ENCODE data around the gene BUB1B.
A peak's percentile ranks its signal among the peaks of the same experiment; 100 is the strongest.
"Not testable (repeated sequence)": the region's sequence is repeated elsewhere in the genome, so short reads cannot be mapped to it uniquely, and the experiment has no call there.

The BUB1B gene

GRCh38 chr15:40162552-40162951, 1.7 kb downstream of the BUB1B start:
- Histone ChIP-seq H3K27me3 (ENCODE audit: low read length) (no peaks in the 10 kb centered on the region), H2AFZ (ENCODE audit: low read depth, low read length, severe bottlenecking) (no peak overlapping the region), H3K27ac (ENCODE audit: low read depth, low read length) (peak overlapping the region; percentile 83), H3K36me3 (ENCODE audit: low read length) (peaks cover 48% of the 10 kb centered on the region), H3K9ac (ENCODE audit: low read length) (peak overlapping the region; percentile 95), H3K9me3 (ENCODE audit: insufficient read depth, low read length) (no peaks in the 10 kb centered on the region), H3K9me2 (replicated peaks; ENCODE audit: insufficient read depth, low read length) (no peaks in the 10 kb centered on the region), H4K20me1 (ENCODE audit: low read depth, low read length) (peaks cover 22% of the 10 kb centered on the region), H3K79me2 (ENCODE audit: insufficient read depth, low read length) (peaks cover 67% of the 10 kb centered on the region), H3F3A (ENCODE audit: insufficient read depth) (peaks cover 28% of the 10 kb centered on the region), H3K4me2 (ENCODE audit: low read depth, low read length, poor library complexity, severe bottlenecking) (peak overlapping the region; percentile 89), H3K4me3 (ENCODE audit: insufficient read depth, low read length, poor library complexity, severe bottlenecking) (peak overlapping the region; percentile 94)
- no peak for TF ChIP-seq EZH2phosphoT487 (conservative IDR thresholded peaks at IDR 0.05; ENCODE audit: low read length)
- TF ChIP-seq CTCF (IDR thresholded peaks at IDR 0.05; ENCODE audit: insufficient read depth, low read length, poor library complexity, severe bottlenecking) = no peak

- Histone ChIP-seq H3K27me3 (ENCODE audit: low read length) (no peaks in the 10 kb centered on the region), H2AFZ (ENCODE audit: low read depth, low read length, severe bottlenecking) (no peak overlapping the region), H3K27ac (ENCODE audit: low read depth, low read length) (peak overlapping the region; percentile 83), H3K9ac (ENCODE audit: low read length) (peak overlapping the region; percentile 95), H4K20me1 (ENCODE audit: low read depth, low read length) (peaks cover 26% of the 10 kb centered on the region), H3K9me3 (ENCODE audit: insufficient read depth, low read length) (no peaks in the 10 kb centered on the region), H3K79me2 (ENCODE audit: insufficient read depth, low read length) (peaks cover 80% of the 10 kb centered on the region), H3K36me3 (ENCODE audit: low read length) (peaks cover 59% of the 10 kb centered on the region), H3K4me2 (ENCODE audit: low read depth, low read length, poor library complexity, severe bottlenecking) (peak overlapping the region; percentile 89), H3K4me3 (ENCODE audit: insufficient read depth, low read length, poor library complexity, severe bottlenecking) (peak overlapping the region; percentile 94), H3K9me2 (replicated peaks; ENCODE audit: insufficient read depth, low read length) (no peaks in the 10 kb centered on the region), H3F3A (ENCODE audit: insufficient read depth) (peaks cover 38% of the 10 kb centered on the region)
- no peak for TF ChIP-seq CTCF (IDR thresholded peaks at IDR 0.05; ENCODE audit: insufficient read depth, low read length, poor library complexity, severe bottlenecking)
- TF ChIP-seq EZH2phosphoT487 (conservative IDR thresholded peaks at IDR 0.05; ENCODE audit: low read length) = no peak
Measured at GRCh38 chr15:40163657-40164416, 3.0 kb downstream of the BUB1B start.

GRCh38 chr15:40167374-40167773, 6.5 kb downstream of the BUB1B start:
- H3K79me2 ChIP-seq (ENCODE audit: insufficient read depth, low read length) = peaks cover 93% of the 10 kb centered on the region
- not testable (repeated sequence) for H3K9ac ChIP-seq (ENCODE audit: low read length); H3K27me3 ChIP-seq (ENCODE audit: low read length); H3K9me3 ChIP-seq (ENCODE audit: insufficient read depth, low read length); H3K4me3 ChIP-seq (ENCODE audit: insufficient read depth, low read length, poor library complexity, severe bottlenecking); H2AFZ ChIP-seq (ENCODE audit: low read depth, low read length, severe bottlenecking); H3K9me2 ChIP-seq (replicated peaks; ENCODE audit: insufficient read depth, low read length)
- H4K20me1 ChIP-seq (ENCODE audit: low read depth, low read length) = peaks cover 29% of the 10 kb centered on the region
- H3F3A ChIP-seq (ENCODE audit: insufficient read depth) = peaks cover 53% of the 10 kb centered on the region
- H3K4me2 ChIP-seq (ENCODE audit: low read depth, low read length, poor library complexity, severe bottlenecking) = peak overlapping the region; percentile 20
- peak overlapping the region; percentile 48 for H3K27ac ChIP-seq (ENCODE audit: low read depth, low read length)
- peaks cover 81% of the 10 kb centered on the region for H3K36me3 ChIP-seq (ENCODE audit: low read length)

GRCh38 chr15:40175160-40175559, 14.3 kb downstream of the BUB1B start:
- Histone ChIP-seq H3K27ac (ENCODE audit: low read depth, low read length) (peak overlapping the region; percentile 23; the same call in 1 of the 2 replicates), H2AFZ (ENCODE audit: low read depth, low read length, severe bottlenecking) (no peak overlapping the region), H3K4me2 (ENCODE audit: low read depth, low read length, poor library complexity, severe bottlenecking) (no peak overlapping the region), H3K9me2 (replicated peaks; ENCODE audit: insufficient read depth, low read length) (no peaks in the 10 kb centered on the region), H3K27me3 (ENCODE audit: low read length) (no peaks in the 10 kb centered on the region), H3K79me2 (ENCODE audit: insufficient read depth, low read length) (peaks cover 90% of the 10 kb centered on the region), H3F3A (ENCODE audit: insufficient read depth) (peaks cover 80% of the 10 kb centered on the region), H4K20me1 (ENCODE audit: low read depth, low read length) (peaks cover 8% of the 10 kb centered on the region; the same call in 1 of the 2 replicates), H3K4me3 (ENCODE audit: insufficient read depth, low read length, poor library complexity, severe bottlenecking) (no peak overlapping the region), H3K36me3 (ENCODE audit: low read length) (peaks cover 78% of the 10 kb centered on the region), H3K9me3 (ENCODE audit: insufficient read depth, low read length) (no peaks in the 10 kb centered on the region), H3K9ac (ENCODE audit: low read length) (no peak overlapping the region)
- TF ChIP-seq EZH2phosphoT487 (conservative IDR thresholded peaks at IDR 0.05; ENCODE audit: low read length) (no peak), CTCF (IDR thresholded peaks at IDR 0.05; ENCODE audit: insufficient read depth, low read length, poor library complexity, severe bottlenecking) (no peak)
